ENCODE results near the gene ARHGAP4.

The ARHGAP4 gene

GRCh38 chrX:153945956-153946943 is 20.2 kb upstream of the ARHGAP4 start:
- Histone ChIP-seq H3K27me3 (ENCODE audit: insufficient read depth, low read depth, severe bottlenecking) (peaks cover 36% of the 10 kb centered on the region), H3K9me3 (ENCODE audit: severe bottlenecking) (no peaks in the 10 kb centered on the region), H3K27ac (no peak overlapping the region; the same call in 1 of the 2 replicates), H3K4me3 (ENCODE audit: low read depth, low read length) (no peak overlapping the region), H3K36me3 (peaks cover 45% of the 10 kb centered on the region)
- TF ChIP-seq, protein P1, sequence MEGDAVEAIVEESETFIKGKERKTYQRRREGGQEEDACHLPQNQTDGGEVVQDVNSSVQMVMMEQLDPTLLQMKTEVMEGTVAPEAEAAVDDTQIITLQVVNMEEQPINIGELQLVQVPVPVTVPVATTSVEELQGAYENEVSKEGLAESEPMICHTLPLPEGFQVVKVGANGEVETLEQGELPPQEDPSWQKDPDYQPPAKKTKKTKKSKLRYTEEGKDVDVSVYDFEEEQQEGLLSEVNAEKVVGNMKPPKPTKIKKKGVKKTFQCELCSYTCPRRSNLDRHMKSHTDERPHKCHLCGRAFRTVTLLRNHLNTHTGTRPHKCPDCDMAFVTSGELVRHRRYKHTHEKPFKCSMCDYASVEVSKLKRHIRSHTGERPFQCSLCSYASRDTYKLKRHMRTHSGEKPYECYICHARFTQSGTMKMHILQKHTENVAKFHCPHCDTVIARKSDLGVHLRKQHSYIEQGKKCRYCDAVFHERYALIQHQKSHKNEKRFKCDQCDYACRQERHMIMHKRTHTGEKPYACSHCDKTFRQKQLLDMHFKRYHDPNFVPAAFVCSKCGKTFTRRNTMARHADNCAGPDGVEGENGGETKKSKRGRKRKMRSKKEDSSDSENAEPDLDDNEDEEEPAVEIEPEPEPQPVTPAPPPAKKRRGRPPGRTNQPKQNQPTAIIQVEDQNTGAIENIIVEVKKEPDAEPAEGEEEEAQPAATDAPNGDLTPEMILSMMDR (IDR thresholded peaks at IDR 0.05; ENCODE audit: low read depth, low read length): no peak
- DNase-seq: no peak

GRCh38 chrX:153944800-153945150 is 18.7 kb upstream of the ARHGAP4 start:
- Histone ChIP-seq H3K9me3 (ENCODE audit: severe bottlenecking) (no peaks in the 10 kb centered on the region), H3K4me3 (ENCODE audit: low read depth, low read length) (no peak overlapping the region), H3K36me3 (peaks cover 30% of the 10 kb centered on the region), H3K27me3 (ENCODE audit: insufficient read depth, low read depth, severe bottlenecking) (peaks cover 32% of the 10 kb centered on the region), H3K27ac (no peak overlapping the region)
- no peak for DNase-seq
- TF ChIP-seq, protein P1 (IDR thresholded peaks at IDR 0.05; ENCODE audit: low read depth, low read length): no peak

DNA sequence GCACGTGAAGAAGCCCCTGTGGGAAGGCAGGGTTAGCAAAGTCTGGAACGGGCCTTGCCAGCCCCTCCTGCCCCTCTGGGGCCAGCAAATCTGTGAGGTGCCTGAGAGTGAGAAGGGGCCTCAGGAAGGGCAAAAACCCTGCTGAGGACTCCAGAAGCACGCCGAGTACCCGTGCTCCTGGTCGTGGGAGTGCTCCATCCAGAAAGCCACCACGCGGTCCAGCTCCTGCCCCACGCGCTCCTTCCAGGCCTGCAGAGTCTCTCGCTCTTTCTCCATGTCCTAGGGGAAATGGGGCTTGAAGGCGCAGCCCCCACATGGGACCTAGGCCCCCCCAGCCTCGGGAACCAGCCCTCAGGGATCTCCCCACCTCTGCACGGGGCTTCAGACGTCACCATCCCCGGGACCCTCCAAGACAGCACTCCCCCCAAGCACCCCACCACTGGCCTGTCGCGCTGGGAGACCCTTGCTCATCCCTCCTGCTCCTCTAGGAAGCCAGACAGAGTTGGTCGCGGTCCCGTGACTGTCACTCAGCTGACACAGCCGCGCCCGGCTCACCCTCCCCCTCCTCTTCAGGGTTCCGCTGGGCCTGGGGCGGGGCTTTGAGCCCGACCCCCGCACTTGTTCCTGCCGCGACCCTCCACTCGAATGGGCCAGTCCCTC is 18.2 kb upstream of the ARHGAP4 start, which contains the start of gene RENBP:
RENBP (minus strand) TSS at position 504 of the 660 bp plus-strand sequence; CDS start at position 471, 33 bp downstream.
- TF ChIP-seq, protein P1 (IDR thresholded peaks at IDR 0.05; ENCODE audit: low read depth, low read length): no peak
- H3K27ac ChIP-seq: no peak within 1 kb of the TSS
- peak; percentile 60 for DNase-seq
- no peaks in the 10 kb centered on the region for H3K9me3 ChIP-seq (ENCODE audit: severe bottlenecking)
- H3K27me3 ChIP-seq (ENCODE audit: insufficient read depth, low read depth, severe bottlenecking): peaks cover 35% of the 10 kb centered on the region
- peaks cover 25% of the 10 kb centered on the region for H3K36me3 ChIP-seq
- H3K4me3 ChIP-seq (ENCODE audit: low read depth, low read length): no peak within 1 kb of the TSS

DNA sequence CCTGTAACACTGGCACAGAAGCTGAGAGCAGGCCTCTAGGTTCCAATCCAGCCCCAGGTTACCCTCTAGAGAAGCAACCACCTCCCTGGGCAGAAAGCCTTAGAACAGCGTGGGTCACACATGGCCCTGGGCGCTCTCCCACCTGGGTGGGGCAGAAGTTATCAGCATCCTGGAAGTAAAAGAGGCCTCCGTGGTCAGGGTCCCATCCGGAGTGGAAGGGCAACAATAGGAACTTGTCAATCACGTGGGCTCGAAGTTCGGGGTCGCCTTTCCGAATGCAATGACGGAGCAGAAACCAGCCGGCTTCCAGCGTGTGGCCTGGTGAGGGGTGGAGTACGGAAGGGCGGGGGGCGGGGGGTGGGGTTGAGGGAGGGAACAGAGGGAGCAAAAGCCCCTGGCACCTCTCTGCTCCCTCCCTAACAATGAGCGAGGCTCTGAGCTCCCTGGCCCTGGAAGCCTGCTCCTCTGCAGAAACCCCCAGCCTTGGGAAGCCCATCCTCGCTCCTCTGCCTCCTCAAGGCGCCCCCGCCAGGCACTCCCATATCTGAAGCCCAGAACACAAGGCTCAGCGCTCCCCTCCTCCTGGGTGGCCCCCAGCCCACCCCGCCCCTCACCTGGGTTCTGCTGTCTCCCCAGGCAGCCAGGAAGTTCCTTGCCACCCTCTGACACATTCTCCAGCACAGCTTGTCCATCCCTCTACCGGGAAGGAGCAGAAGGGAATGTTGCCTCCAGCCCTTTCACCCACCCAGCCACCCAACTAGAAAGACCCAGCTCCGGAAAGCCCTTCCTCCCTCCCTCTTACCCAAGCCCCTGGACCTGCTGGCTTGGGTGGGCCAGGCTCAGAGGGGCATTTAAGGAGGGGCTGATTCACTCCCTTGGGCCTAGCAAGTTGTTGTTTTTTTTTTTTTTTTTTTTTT is 15.5 kb upstream of the ARHGAP4 start:
- peaks cover 7% of the 10 kb centered on the region for H3K36me3 ChIP-seq
- TF ChIP-seq, protein P1 (IDR thresholded peaks at IDR 0.05; ENCODE audit: low read depth, low read length): no peak
- H3K9me3 ChIP-seq (ENCODE audit: severe bottlenecking): no peaks in the 10 kb centered on the region
- H3K27ac ChIP-seq: peak overlapping the region; percentile 40; the same call in 1 of the 2 replicates
- H3K4me3 ChIP-seq (ENCODE audit: low read depth, low read length): no peak overlapping the region
- no peak for DNase-seq
- peaks cover 23% of the 10 kb centered on the region for H3K27me3 ChIP-seq (ENCODE audit: insufficient read depth, low read depth, severe bottlenecking)

- peaks cover 20% of the 10 kb centered on the region for H3K27me3 ChIP-seq (ENCODE audit: insufficient read depth, low read depth, severe bottlenecking)
- peak; percentile 13 for DNase-seq
- TF ChIP-seq, protein P1 (IDR thresholded peaks at IDR 0.05; ENCODE audit: low read depth, low read length): no peak
- H3K9me3 ChIP-seq (ENCODE audit: severe bottlenecking): peaks cover 3% of the 10 kb centered on the region
- no peak overlapping the region for H3K4me3 ChIP-seq (ENCODE audit: low read depth, low read length)
- H3K36me3 ChIP-seq: no peaks in the 10 kb centered on the region; the same call in 1 of the 2 replicates
- 0 out of 2 replicates have a peak overlapping the region, but pooled peaks have one; percentile 6 for H3K27ac ChIP-seq
Measured at GRCh38 chrX:153939573-153939972, 13.5 kb upstream of the ARHGAP4 start.
